ENCODE data around the gene SLIT3.

SLIT3 gene

DNA sequence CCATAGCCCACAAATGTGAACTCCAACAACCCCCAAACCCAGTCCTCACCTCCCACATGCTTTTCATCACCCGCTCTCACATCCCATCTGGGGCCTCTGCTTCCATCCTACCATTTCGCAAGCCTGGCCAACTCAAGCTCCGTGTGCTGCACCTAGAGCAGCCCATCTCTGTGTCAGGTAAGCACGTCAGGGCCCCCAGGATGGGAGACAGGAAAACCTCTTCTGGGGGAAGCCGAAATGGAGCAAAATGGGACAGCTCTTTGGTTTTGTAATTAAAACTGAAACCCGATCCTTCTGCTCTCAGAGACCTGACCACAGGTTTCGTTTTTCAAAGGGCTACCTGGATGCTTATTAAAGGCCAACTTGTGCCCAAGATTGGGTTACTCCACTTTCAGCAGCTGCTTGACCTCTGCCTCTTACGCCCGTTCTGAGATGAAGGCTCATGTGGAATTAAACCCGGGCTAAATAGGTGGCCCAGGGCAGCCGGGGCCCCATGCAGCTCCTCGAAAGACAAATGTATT lies 287.7 kb downstream of the SLIT3 start:
- Histone ChIP-seq H3K27ac (ENCODE audit: low read depth, low read length) (no peak overlapping the region), H3K9ac (ENCODE audit: low read length) (no peak overlapping the region), H3K36me3 (ENCODE audit: control insufficient read depth, insufficient read depth, low read length) (no peaks in the 10 kb centered on the region), H3K4me3 (ENCODE audit: low read depth, low read length) (no peak overlapping the region), H3K27me3 (ENCODE audit: control insufficient read depth, insufficient read depth, low read length) (no peaks in the 10 kb centered on the region), H3K9me3 (ENCODE audit: control insufficient read depth, insufficient read depth, low read depth, low read length) (no peaks in the 10 kb centered on the region), H3K4me1 (ENCODE audit: control insufficient read depth, insufficient read depth, low read length) (peaks cover 24% of the 10 kb centered on the region)

DNA sequence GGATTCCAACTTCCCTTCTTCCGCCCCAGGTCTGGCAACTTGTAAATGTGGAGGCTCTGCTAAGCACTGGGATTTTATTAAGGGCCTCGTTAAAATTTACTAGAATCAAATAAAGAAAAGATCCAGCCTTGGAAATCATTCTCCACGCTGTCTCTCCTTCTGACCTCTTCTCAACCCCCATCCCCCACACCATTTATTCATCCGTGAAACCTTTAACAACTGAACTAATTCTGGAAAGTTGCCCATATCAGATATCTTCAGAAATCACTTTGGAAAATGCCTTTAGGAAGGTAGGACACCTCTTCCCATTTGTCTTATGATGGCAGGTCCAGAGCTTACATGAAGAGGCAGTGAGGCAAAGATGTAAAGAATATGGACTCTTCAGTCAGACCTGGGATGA lies 288.5 kb downstream of the SLIT3 start:
- no peak overlapping the region for H3K9ac ChIP-seq (ENCODE audit: low read length)
- H3K4me1 ChIP-seq (ENCODE audit: control insufficient read depth, insufficient read depth, low read length) = peaks cover 24% of the 10 kb centered on the region
- no peaks in the 10 kb centered on the region for H3K9me3 ChIP-seq (ENCODE audit: control insufficient read depth, insufficient read depth, low read depth, low read length)
- no peak overlapping the region for H3K27ac ChIP-seq (ENCODE audit: low read depth, low read length)
- H3K27me3 ChIP-seq (ENCODE audit: control insufficient read depth, insufficient read depth, low read length) = no peaks in the 10 kb centered on the region
- H3K36me3 ChIP-seq (ENCODE audit: control insufficient read depth, insufficient read depth, low read length) = no peaks in the 10 kb centered on the region
- H3K4me3 ChIP-seq (ENCODE audit: low read depth, low read length) = no peak overlapping the region

DNA sequence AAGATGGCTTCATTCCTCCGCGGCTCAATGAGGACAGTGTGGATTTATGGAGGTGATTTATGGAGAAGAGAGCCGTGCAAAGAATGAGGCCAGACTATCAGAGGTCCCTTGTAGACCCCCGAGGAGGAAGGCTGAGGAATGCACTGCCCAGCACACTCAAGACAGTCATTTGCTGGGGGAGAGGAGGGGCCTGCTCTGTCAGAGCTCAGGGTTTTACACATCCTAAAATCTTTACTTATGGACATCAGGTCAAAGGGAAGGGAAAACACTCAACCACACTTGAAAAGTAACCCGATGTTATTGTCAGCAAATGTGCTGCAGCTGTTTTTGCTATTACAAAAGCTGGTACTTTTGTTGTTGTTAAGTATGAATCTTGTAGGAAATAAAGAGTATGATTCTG lies 289.5 kb downstream of the SLIT3 start:
- no peak overlapping the region for H3K4me3 ChIP-seq (ENCODE audit: low read depth, low read length)
- H3K9me3 ChIP-seq (ENCODE audit: control insufficient read depth, insufficient read depth, low read depth, low read length) = no peaks in the 10 kb centered on the region
- no peaks in the 10 kb centered on the region for H3K36me3 ChIP-seq (ENCODE audit: control insufficient read depth, insufficient read depth, low read length)
- no peaks in the 10 kb centered on the region for H3K27me3 ChIP-seq (ENCODE audit: control insufficient read depth, insufficient read depth, low read length)
- H3K4me1 ChIP-seq (ENCODE audit: control insufficient read depth, insufficient read depth, low read length) = peaks cover 33% of the 10 kb centered on the region
- H3K27ac ChIP-seq (ENCODE audit: low read depth, low read length) = no peak overlapping the region
- no peak overlapping the region for H3K9ac ChIP-seq (ENCODE audit: low read length)

DNA sequence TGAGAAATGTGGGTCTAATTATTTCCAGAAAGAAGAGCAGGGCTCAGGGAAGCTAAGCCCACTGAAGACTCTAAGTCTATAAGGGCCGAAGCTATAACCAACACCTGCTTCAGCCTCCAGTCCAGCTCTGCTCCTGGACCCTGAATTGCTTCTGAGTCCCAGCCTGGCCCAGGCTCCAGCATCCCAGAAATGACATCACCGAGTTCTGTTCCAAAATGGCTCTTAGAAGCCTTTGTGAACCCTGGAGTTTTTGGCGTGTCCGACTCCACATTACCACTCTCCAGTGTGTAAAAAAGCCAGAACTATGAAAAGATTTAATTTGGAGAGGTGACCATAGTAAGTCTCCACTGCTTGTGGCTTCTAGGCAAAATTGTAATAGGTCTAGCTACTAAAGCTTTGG lies 289.9 kb downstream of the SLIT3 start:
- no peaks in the 10 kb centered on the region for H3K27me3 ChIP-seq (ENCODE audit: control insufficient read depth, insufficient read depth, low read length)
- no peak overlapping the region for H3K9ac ChIP-seq (ENCODE audit: low read length)
- H3K9me3 ChIP-seq (ENCODE audit: control insufficient read depth, insufficient read depth, low read depth, low read length) = no peaks in the 10 kb centered on the region
- no peak overlapping the region for H3K27ac ChIP-seq (ENCODE audit: low read depth, low read length)
- H3K4me1 ChIP-seq (ENCODE audit: control insufficient read depth, insufficient read depth, low read length) = peaks cover 35% of the 10 kb centered on the region
- no peaks in the 10 kb centered on the region for H3K36me3 ChIP-seq (ENCODE audit: control insufficient read depth, insufficient read depth, low read length)
- no peak overlapping the region for H3K4me3 ChIP-seq (ENCODE audit: low read depth, low read length)

DNA sequence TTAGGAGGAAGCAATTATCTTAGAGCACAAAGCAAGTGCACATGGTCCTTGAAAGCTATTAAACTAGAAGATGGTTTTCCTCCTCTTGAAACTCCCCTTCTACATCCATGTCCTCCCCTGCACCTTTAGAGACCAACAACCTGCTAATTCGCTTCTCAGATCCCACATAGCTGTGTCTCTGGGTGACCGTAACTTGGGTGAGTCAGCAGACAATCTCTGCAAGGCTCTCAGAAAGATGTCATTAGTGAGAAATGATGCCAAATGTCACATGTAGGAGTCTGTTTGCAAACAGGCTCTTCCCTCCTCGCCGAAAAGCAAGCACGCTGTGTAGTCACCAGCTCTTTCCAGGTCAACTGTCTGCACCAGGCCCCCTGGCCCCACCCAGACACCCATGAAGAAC lies 291.8 kb downstream of the SLIT3 start:
- Histone ChIP-seq H3K36me3 (ENCODE audit: control insufficient read depth, insufficient read depth, low read length) (no peaks in the 10 kb centered on the region), H3K4me1 (ENCODE audit: control insufficient read depth, insufficient read depth, low read length) (peaks cover 40% of the 10 kb centered on the region), H3K27ac (ENCODE audit: low read depth, low read length) (no peak overlapping the region), H3K4me3 (ENCODE audit: low read depth, low read length) (no peak overlapping the region), H3K27me3 (ENCODE audit: control insufficient read depth, insufficient read depth, low read length) (no peaks in the 10 kb centered on the region), H3K9ac (ENCODE audit: low read length) (no peak overlapping the region), H3K9me3 (ENCODE audit: control insufficient read depth, insufficient read depth, low read depth, low read length) (no peaks in the 10 kb centered on the region)

DNA sequence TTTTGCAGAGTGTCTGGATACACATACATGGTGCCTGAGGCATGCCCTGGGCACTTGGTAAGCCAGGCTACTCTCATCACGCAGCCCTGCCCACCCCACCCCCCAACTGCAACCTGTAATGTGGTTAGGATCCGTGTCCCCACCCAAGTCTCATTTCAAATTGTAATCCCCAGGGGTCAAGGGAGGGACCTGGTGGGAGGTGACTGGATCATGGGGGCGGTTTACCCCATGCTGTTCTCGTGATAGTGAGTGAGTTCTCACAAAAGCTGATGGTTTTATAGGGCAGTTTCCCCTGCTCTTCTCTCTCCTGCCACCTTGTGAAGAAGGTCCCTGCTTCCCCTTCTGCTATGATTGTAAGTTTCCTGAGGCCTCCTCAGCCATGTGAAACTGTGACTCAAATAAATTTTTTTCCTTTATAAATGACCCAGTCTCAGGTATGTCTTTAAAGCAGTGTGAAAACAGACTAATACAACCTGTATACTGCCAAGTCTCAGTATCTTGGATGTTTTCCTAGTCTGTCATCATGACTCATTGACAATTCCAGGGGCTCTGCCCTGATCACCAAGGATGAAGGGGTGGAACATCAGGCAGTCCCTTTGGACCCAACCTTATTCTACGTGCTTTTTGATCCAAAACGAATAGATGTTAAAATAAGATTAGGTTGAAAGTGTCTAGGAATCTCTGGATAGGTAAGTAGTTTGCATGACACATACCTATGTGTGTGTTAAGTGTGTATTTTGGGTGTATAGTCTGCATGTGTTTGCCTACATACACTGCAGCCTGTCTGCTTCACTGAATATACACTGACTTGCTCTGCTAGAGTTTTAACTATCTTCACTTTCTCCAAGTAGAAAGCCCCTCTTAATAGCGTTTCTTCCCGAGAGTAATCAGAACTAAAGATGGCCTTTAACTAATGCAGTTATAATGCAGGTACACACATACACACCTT lies 293.8 kb downstream of the SLIT3 start:
- no peaks in the 10 kb centered on the region for H3K9me3 ChIP-seq (ENCODE audit: control insufficient read depth, insufficient read depth, low read depth, low read length)
- H3K36me3 ChIP-seq (ENCODE audit: control insufficient read depth, insufficient read depth, low read length) = no peaks in the 10 kb centered on the region
- no peak overlapping the region for H3K4me3 ChIP-seq (ENCODE audit: low read depth, low read length)
- no peak overlapping the region for H3K9ac ChIP-seq (ENCODE audit: low read length)
- H3K27me3 ChIP-seq (ENCODE audit: control insufficient read depth, insufficient read depth, low read length) = no peaks in the 10 kb centered on the region
- no peak overlapping the region for H3K27ac ChIP-seq (ENCODE audit: low read depth, low read length)
- H3K4me1 ChIP-seq (ENCODE audit: control insufficient read depth, insufficient read depth, low read length) = peaks cover 40% of the 10 kb centered on the region

DNA sequence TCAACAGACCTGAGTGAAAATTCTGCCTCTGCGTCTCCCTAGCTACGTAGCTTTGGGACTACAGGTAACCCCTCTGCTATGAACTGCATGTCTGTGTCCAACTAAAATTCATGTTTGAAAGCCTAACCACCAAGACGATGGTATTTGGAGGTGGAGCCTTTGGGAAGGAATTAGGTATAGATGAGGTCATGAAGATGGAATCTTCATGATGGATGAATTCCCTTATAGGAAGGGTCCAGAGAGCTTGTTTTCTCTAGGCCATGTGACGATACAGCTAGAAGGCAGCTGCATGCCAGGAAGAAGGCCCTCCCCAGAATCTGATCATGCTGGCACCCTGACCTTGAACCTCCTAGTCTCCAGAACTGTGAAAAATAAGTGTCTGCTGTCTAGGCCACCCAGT lies 296.4 kb downstream of the SLIT3 start:
- no peak overlapping the region for H3K27ac ChIP-seq (ENCODE audit: low read depth, low read length)
- no peaks in the 10 kb centered on the region for H3K9me3 ChIP-seq (ENCODE audit: control insufficient read depth, insufficient read depth, low read depth, low read length)

DNA sequence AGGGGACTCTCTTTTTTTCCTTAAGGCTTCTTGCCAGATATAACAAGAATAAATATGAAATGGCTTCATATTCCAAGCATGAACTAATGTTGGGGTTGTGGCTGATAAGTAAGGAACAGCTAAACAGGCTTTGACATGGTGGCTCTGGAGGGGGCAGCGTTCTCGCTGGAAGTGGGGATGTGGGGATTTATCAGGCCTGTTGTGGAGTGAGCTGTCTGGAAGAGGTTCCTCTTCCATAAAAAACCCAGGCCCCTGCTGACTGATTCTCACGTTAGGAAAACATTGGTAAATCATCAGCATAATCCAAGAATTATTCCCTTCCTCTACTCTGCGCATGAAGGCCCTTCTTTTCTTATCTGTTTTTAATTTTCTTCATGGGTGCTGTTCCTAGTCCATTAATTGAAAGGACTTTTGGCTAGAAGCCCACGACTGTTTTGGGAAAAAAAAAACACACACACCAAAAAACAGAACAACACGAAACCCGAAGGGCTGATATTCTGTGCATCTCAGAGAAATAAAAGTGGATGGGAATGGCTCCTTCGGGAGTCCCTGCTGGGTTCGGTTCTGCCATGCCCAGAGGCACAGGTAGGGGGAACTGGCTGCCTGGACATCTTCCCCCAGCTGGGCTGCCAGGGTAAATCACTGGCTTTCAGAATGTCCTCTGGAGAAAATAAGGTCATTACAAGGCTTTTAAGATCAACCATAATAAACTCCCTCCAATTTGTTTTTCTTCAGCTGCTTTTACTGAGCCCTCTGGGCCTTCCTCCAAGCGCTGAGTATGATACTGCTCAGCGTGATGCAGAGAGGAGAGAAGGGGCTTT lies 297.0 kb downstream of the SLIT3 start:
- Histone ChIP-seq H3K4me3 (ENCODE audit: low read depth, low read length) (no peak overlapping the region), H3K36me3 (ENCODE audit: control insufficient read depth, insufficient read depth, low read length) (no peaks in the 10 kb centered on the region), H3K9ac (ENCODE audit: low read length) (no peak overlapping the region), H3K9me3 (ENCODE audit: control insufficient read depth, insufficient read depth, low read depth, low read length) (no peaks in the 10 kb centered on the region), H3K4me1 (ENCODE audit: control insufficient read depth, insufficient read depth, low read length) (peaks cover 39% of the 10 kb centered on the region), H3K27me3 (ENCODE audit: control insufficient read depth, insufficient read depth, low read length) (no peaks in the 10 kb centered on the region), H3K27ac (ENCODE audit: low read depth, low read length) (no peak overlapping the region)

More for the DNA sequence above, 296.4 kb downstream of the SLIT3 start:
- no peak overlapping the region for H3K4me3 ChIP-seq (ENCODE audit: low read depth, low read length)
- no peaks in the 10 kb centered on the region for H3K36me3 ChIP-seq (ENCODE audit: control insufficient read depth, insufficient read depth, low read length)
- no peaks in the 10 kb centered on the region for H3K27me3 ChIP-seq (ENCODE audit: control insufficient read depth, insufficient read depth, low read length)
- H3K4me1 ChIP-seq (ENCODE audit: control insufficient read depth, insufficient read depth, low read length) = peaks cover 39% of the 10 kb centered on the region
- H3K9ac ChIP-seq (ENCODE audit: low read length) = no peak overlapping the region

DNA sequence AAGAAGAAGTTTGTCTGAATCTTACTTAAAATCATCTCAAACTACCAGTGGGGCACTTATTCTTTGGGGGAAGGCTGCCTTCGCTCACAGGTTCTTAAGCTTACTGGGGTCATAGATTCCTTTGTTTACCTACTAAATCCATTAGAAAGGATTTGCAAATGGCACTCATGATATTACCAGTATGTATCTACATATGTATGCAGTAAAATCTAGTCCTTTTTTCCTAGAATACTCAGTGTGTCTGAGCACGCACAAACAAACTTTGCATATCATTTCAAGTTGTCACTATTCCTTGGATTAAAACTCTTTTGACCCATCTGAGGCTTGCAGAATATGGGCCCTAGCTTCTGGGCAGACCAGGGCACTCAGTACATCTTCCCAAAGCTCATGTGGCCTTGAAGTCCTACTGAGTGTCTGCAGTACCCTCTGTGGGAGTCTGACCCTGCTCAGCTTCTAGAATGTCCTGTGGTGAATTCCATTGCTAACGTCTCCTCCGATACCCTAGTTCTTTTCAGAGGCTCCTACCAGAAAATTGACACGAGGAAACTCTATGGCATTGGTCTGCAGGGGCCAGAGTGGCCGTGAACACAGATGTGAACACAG lies 297.9 kb downstream of the SLIT3 start:
- Histone ChIP-seq H3K9ac (ENCODE audit: low read length) (no peak overlapping the region), H3K36me3 (ENCODE audit: control insufficient read depth, insufficient read depth, low read length) (no peaks in the 10 kb centered on the region), H3K4me1 (ENCODE audit: control insufficient read depth, insufficient read depth, low read length) (peaks cover 39% of the 10 kb centered on the region), H3K9me3 (ENCODE audit: control insufficient read depth, insufficient read depth, low read depth, low read length) (no peaks in the 10 kb centered on the region), H3K27me3 (ENCODE audit: control insufficient read depth, insufficient read depth, low read length) (no peaks in the 10 kb centered on the region), H3K27ac (ENCODE audit: low read depth, low read length) (no peak overlapping the region), H3K4me3 (ENCODE audit: low read depth, low read length) (no peak overlapping the region)

DNA sequence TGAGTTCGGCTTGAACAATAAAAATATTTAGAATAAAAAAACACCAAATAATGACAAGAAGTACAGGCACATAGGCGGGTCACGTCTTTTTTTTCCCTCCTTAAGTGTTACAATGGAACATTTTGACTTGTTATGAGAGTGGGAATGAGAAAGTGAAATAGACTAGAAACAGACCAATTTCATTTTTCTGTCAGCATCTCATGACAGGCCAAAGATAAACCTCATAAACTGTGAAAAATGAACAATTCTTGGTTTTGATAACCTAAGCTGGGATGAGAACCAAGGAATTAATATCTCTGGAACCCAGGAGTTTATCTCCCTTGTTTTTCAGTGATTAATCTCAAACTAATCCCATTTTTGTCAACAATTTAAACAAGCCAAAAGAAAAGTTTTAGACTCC lies 299.5 kb downstream of the SLIT3 start:
- Histone ChIP-seq H3K9me3 (ENCODE audit: control insufficient read depth, insufficient read depth, low read depth, low read length) (no peaks in the 10 kb centered on the region), H3K27me3 (ENCODE audit: control insufficient read depth, insufficient read depth, low read length) (no peaks in the 10 kb centered on the region), H3K27ac (ENCODE audit: low read depth, low read length) (no peak overlapping the region), H3K36me3 (ENCODE audit: control insufficient read depth, insufficient read depth, low read length) (no peaks in the 10 kb centered on the region), H3K9ac (ENCODE audit: low read length) (no peak overlapping the region), H3K4me1 (ENCODE audit: control insufficient read depth, insufficient read depth, low read length) (peaks cover 29% of the 10 kb centered on the region), H3K4me3 (ENCODE audit: low read depth, low read length) (no peak overlapping the region)

Data from HUES6 (cell line).